Activated T-helper 1 cell treated with anti-CD3 and anti-CD28 coated beads, Interleukin-12 subunit alpha, Interleukin-12 subunit beta, Interleukin-2, Interleukin-4 antibody, amounts not matched to agents 30 ng/mL and 10 ng/mL and 1 ng/mL, durations not matched to agents 14 hours and 24 hours and 36 hours (primary cell): ENCODE measurements around the gene FAM89B. TPM values are rescaled to one million over a fixed set of nuclear protein-coding genes. Genes with fewer than 3 reads are reported as not detected.

Experiments
- DNase-seq: peaks from one replicate; pipeline ENCODE4 v3.0.0; 2021; ENCODE audit warnings: low spot score
- H3K27ac Mint-ChIP-seq: one replicate; pipeline ENCODE4 v1.8.0; 2021; ENCODE audit warnings: mild to moderate bottlenecking, mixed read lengths
- H3K27me3 Mint-ChIP-seq: one replicate; pipeline ENCODE4 v1.8.0; 2022; ENCODE audit warnings: mild to moderate bottlenecking, moderate library complexity, mixed read lengths; ENCODE audit not compliant: insufficient read depth
- H3K36me3 Mint-ChIP-seq: one replicate; pipeline ENCODE4 v1.8.0; 2021; ENCODE audit warnings: low read depth, mixed read lengths
- H3K4me1 Mint-ChIP-seq: one replicate; pipeline ENCODE4 v1.8.0; 2021; ENCODE audit warnings: low read depth, mixed read lengths
- H3K4me3 Mint-ChIP-seq: one replicate; pipeline ENCODE4 v1.8.0; 2021; ENCODE audit warnings: mild to moderate bottlenecking, moderate library complexity, mixed read lengths
- H3K9me3 Mint-ChIP-seq: one replicate; pipeline ENCODE4 v1.8.0; 2021; ENCODE audit warnings: mixed read lengths
- intact Hi-C: fragments of 100-400 bp; cut with micrococcal nuclease; formaldehyde crosslinking; loops from one replicate; pipeline ENCODE4 v1.15.1; 2024
- total RNA-seq: library from RNA; stranded (reverse); gene quantifications from 2 replicates; pipeline ENCODE4 v1.2.3, GENCODE V29; 2022

FAM89B gene
- total RNA-seq, 1 donor from 2014 or later = 50.6 TPM

- no peaks in the 10 kb centered on the region for H3K27me3 Mint-ChIP-seq
- no peak for DNase-seq
- intact Hi-C loops = no loop called here
- no peak overlapping the region for H3K27ac Mint-ChIP-seq
- H3K36me3 Mint-ChIP-seq = peaks cover 35% of the 10 kb centered on the region
- H3K4me3 Mint-ChIP-seq = no peak overlapping the region
- peaks cover 13% of the 10 kb centered on the region for H3K4me1 Mint-ChIP-seq
- H3K9me3 Mint-ChIP-seq = no peaks in the 10 kb centered on the region
These were observed 39.8 kb upstream of the FAM89B start for GRCh38 chr11:65532388-65533064.

- H3K9me3 Mint-ChIP-seq = no peaks in the 10 kb centered on the region
- no peak overlapping the region for H3K27ac Mint-ChIP-seq
- no peak for DNase-seq
- peaks cover 24% of the 10 kb centered on the region for H3K36me3 Mint-ChIP-seq
- H3K4me1 Mint-ChIP-seq = peaks cover 2% of the 10 kb centered on the region
- H3K4me3 Mint-ChIP-seq = no peak overlapping the region
- intact Hi-C loops = no loop called here
- H3K27me3 Mint-ChIP-seq = no peaks in the 10 kb centered on the region
These were observed 37.2 kb upstream of the FAM89B start for GRCh38 chr11:65535102-65535501.

- H3K9me3 Mint-ChIP-seq = no peaks in the 10 kb centered on the region
- peaks cover 13% of the 10 kb centered on the region for H3K36me3 Mint-ChIP-seq
- no peak overlapping the region for H3K27ac Mint-ChIP-seq
- H3K27me3 Mint-ChIP-seq = no peaks in the 10 kb centered on the region
- peaks cover 6% of the 10 kb centered on the region for H3K4me1 Mint-ChIP-seq
- no peak overlapping the region for H3K4me3 Mint-ChIP-seq
- no peak for DNase-seq
- intact Hi-C loops = no loop called here
These were observed 35.7 kb upstream of the FAM89B start for GRCh38 chr11:65536412-65537295.

GRCh38 chr11:65537296-65537597, 35.1 kb upstream of the FAM89B start:
- DNase-seq = no peak
- intact Hi-C loops = no loop called here
- Mint-ChIP-seq H3K9me3 (no peaks in the 10 kb centered on the region), H3K36me3 (peaks cover 10% of the 10 kb centered on the region), H3K4me1 (peaks cover 11% of the 10 kb centered on the region), H3K27me3 (no peaks in the 10 kb centered on the region), H3K4me3 (no peak overlapping the region), H3K27ac (no peak overlapping the region)

- Mint-ChIP-seq H3K36me3 (peaks cover 11% of the 10 kb centered on the region), H3K27me3 (no peaks in the 10 kb centered on the region), H3K4me3 (peak overlapping the region; percentile 39), H3K4me1 (peaks cover 11% of the 10 kb centered on the region), H3K27ac (no peak overlapping the region), H3K9me3 (no peaks in the 10 kb centered on the region)
- no peak for DNase-seq
- intact Hi-C loops = no loop called here
These were observed 34.6 kb upstream of the FAM89B start for GRCh38 chr11:65537620-65538231.

- Mint-ChIP-seq H3K36me3 (peaks cover 10% of the 10 kb centered on the region), H3K27me3 (no peaks in the 10 kb centered on the region), H3K9me3 (no peaks in the 10 kb centered on the region), H3K27ac (no peak overlapping the region), H3K4me3 (peak overlapping the region; percentile 26), H3K4me1 (peaks cover 11% of the 10 kb centered on the region)
- intact Hi-C loops = no loop called here
- DNase-seq = no peak
These were observed 34.0 kb upstream of the FAM89B start for GRCh38 chr11:65538232-65538914.

- intact Hi-C loops = no loop called here
- Mint-ChIP-seq H3K27me3 (no peaks in the 10 kb centered on the region), H3K4me1 (peaks cover 14% of the 10 kb centered on the region), H3K36me3 (peaks cover 12% of the 10 kb centered on the region), H3K9me3 (no peaks in the 10 kb centered on the region), H3K4me3 (no peak overlapping the region), H3K27ac (no peak overlapping the region)
- DNase-seq = no peak
These were observed 33.2 kb upstream of the FAM89B start for GRCh38 chr11:65538915-65539743.

GRCh38 chr11:65539744-65540289, 32.5 kb upstream of the FAM89B start:
- H3K4me3 Mint-ChIP-seq = peak overlapping the region; percentile 85
- H3K27ac Mint-ChIP-seq = peak overlapping the region; percentile 88

GRCh38 chr11:65540290-65541092, 31.8 kb upstream of the FAM89B start:
- no peaks in the 10 kb centered on the region for H3K27me3 Mint-ChIP-seq
- peaks cover 28% of the 10 kb centered on the region for H3K4me1 Mint-ChIP-seq
- H3K36me3 Mint-ChIP-seq = peaks cover 20% of the 10 kb centered on the region
- DNase-seq = peak; percentile 86
- peak overlapping the region; percentile 88 for H3K27ac Mint-ChIP-seq
- no peaks in the 10 kb centered on the region for H3K9me3 Mint-ChIP-seq
- intact Hi-C loops = loop anchor here (1.0 to 2.0 kb wide), 8 partner anchors 13 to 122 kb away; partner anchors contain the start of genes PCNX3, RELA, SCYL1 and ZNRD2
- H3K4me3 Mint-ChIP-seq = peak overlapping the region; percentile 85

More at GRCh38 chr11:65539744-65540289, 32.5 kb upstream of the FAM89B start:
- no peak for DNase-seq
- intact Hi-C loops = loop anchor here (1.0 to 2.0 kb wide), 8 partner anchors 13 to 123 kb away; partner anchors contain the start of genes PCNX3, RELA, SCYL1 and ZNRD2
- Mint-ChIP-seq H3K27me3 (no peaks in the 10 kb centered on the region), H3K4me1 (peaks cover 21% of the 10 kb centered on the region), H3K36me3 (peaks cover 14% of the 10 kb centered on the region), H3K9me3 (no peaks in the 10 kb centered on the region)

GRCh38 chr11:65541093-65541982, 31.0 kb upstream of the FAM89B start:
- Mint-ChIP-seq H3K27ac (peak overlapping the region; percentile 81), H3K4me1 (peaks cover 35% of the 10 kb centered on the region), H3K9me3 (no peaks in the 10 kb centered on the region), H3K4me3 (peak overlapping the region; percentile 85), H3K36me3 (peaks cover 24% of the 10 kb centered on the region), H3K27me3 (no peaks in the 10 kb centered on the region)
- DNase-seq = no peak
- intact Hi-C loops = loop anchor here (2.0 kb wide), 1 partner anchor 121 kb away; the partner anchor contains the start of gene RELA
